Spleen (tissue), 11 donors: ENCODE measurements around the gene PHACTR2. TPM values are rescaled to one million over a fixed set of nuclear protein-coding genes. Genes with fewer than 3 reads are reported as not detected.
"Not testable (repeated sequence)": the region's sequence is repeated elsewhere in the genome, so short reads cannot be mapped to it uniquely, and the experiment has no call there.

Source experiments
- DNase-seq: peaks from one replicate; pipeline ENCODE4 v3.0.0-alpha.2; 2020
- H3K27ac ChIP-seq, 8 donors: fragments of 200-600 bp; sonication (generic) in 7 of 8; 1 replicate in 4 of 8; 2 replicates in 4 of 8; pipeline versions ENCODE4 v1.5.0 to v1.8.0; 2016 to 2021; ENCODE audit warnings: inconsistent platforms in 4 of 8, mild to moderate bottlenecking in 4 of 8, moderate library complexity in 1 of 8
- H3K27me3 ChIP-seq, 7 donors: fragments of 200-600 bp; sonication (generic) in 6 of 7; replicated peaks in 1 of 7; 1 replicate in 4 of 7; 2 replicates in 3 of 7; pipeline versions ENCODE4 v1.5.0 to v1.8.0; 2016 to 2021; ENCODE audit warnings: inconsistent platforms in 3 of 7, mild to moderate bottlenecking in 1 of 7
- H3K36me3 ChIP-seq, 6 donors: fragments of 200-600 bp; sonication (generic) in 5 of 6; 1 replicate in 4 of 6; 2 replicates in 2 of 6; pipeline versions ENCODE4 v1.5.0 to v1.8.0; 2016 to 2021; ENCODE audit warnings: inconsistent platforms in 2 of 6
- H3K4me1 ChIP-seq, 6 donors: fragments of 200-600 bp; sonication (generic) in 5 of 6; 1 replicate in 3 of 6; 2 replicates in 3 of 6; pipeline versions ENCODE4 v1.5.0 to v1.8.0; 2016 to 2021; ENCODE audit warnings: inconsistent platforms in 3 of 6
- H3K4me3 ChIP-seq, 8 donors: fragments of 200-600 bp; sonication (generic) in 7 of 8; 1 replicate in 4 of 8; 2 replicates in 4 of 8; pipeline versions ENCODE4 v1.5.0 to v1.8.0; 2016 to 2021; ENCODE audit warnings: inconsistent platforms in 4 of 8, mild to moderate bottlenecking in 4 of 8, moderate library complexity in 2 of 8
- H3K9me3 ChIP-seq, 8 donors: fragments of 200-600 bp; sonication (generic) in 7 of 8; 1 replicate in 4 of 8; 2 replicates in 4 of 8; pipeline versions ENCODE4 v1.5.0 to v1.8.0; 2016 to 2021; ENCODE audit warnings: inconsistent platforms in 4 of 8
- CTCF ChIP-seq, 11 experiments: fragments of 200-600 bp in 7 of 11; fragments of 450-650 bp in 4 of 11; sonication (generic) in 4 of 11; IDR thresholded peaks in 8 of 11; conservative IDR thresholded peaks in 3 of 11; 1 replicate in 7 of 11; 2 replicates in 4 of 11; pipeline versions ENCODE4 v1.4.0 to v1.8.0; 2016 to 2021; ENCODE audit warnings: antibody characterized with exemption in 11 of 11, inconsistent platforms in 4 of 11, mild to moderate bottlenecking in 1 of 11
- POLR2A ChIP-seq, 3 donors: fragments of 450-650 bp; IDR thresholded peaks; one replicate each; pipeline ENCODE4 v1.5.1; 2017; ENCODE audit warnings: antibody characterized with exemption in 3 of 3, mild to moderate bottlenecking in 1 of 3
- POLR2AphosphoS5 ChIP-seq, 3 donors: sonication (generic); formaldehyde crosslinking; IDR thresholded peaks; one replicate each; pipeline ENCODE4 v1.5.1; 2017; ENCODE audit warnings: antibody characterized with exemption in 3 of 3
- WGBS, 5 donors: extraction: QIAGEN DNeasy Blood & Tissue Kit in 3 of 5; methylation state at CpG; one replicate each; pipeline versions ENCODE4 v1.1.5 to v1.1.7; 2013 to 2018; 5-methylcytosine and 5-hydroxymethylcytosine counted together
- intact Hi-C: fragments of 100-400 bp; cut with DNase I; formaldehyde crosslinking; loops from one replicate; pipeline ENCODE4 v1.15.0; 2023; ENCODE audit warnings: low total_unique reads
- polyA plus RNA-seq, 3 donors: library from polyadenylated mRNA; stranded (reverse); fragments of 200-250 nt; gene quantifications; one replicate each; pipeline ENCODE4 v1.2.1, GENCODE V29; 2013
- total RNA-seq, 7 donors: library from RNA; depleted of rRNA in 3 of 7; stranded (reverse); fragments of >200 nt in 3 of 7; fragmentation: NEBNext Ultra II Directional in 4 of 7; extraction: Animal tissue kit (Norgen Biotek cat#: 25700) in 4 of 7; gene quantifications; one replicate each; pipeline versions ENCODE4 v1.1.0 to v1.2.1, GENCODE V29; 2016 to 2021
- donor health status: healthy with polysubstance abuse.
- donor health status: DM: no; HTN: no; CAD: no; lungs with moderate emphysema.
- donor health status: DM: no; HTN: no; CAD: no.
- donor health status: Bipolar disorder and iron deficiency.
- donor health status: healthy.
- donor health status: DM: no; HTN: no; CAD: no.
- donor health status: DM: yes; HTN: yes; CAD: no.

PHACTR2 gene
- total and polyA plus RNA-seq, 10 donors, result 3.5 to 116 (median 76.1) TPM

- Histone ChIP-seq H3K9me3 (peaks cover 0 to 15% (median 6%) of the 10 kb centered on the region in 8 donors), H3K36me3 (peaks cover 0 to 93% (median 27%) of the 10 kb centered on the region in 6 donors), H3K27ac (no peak overlapping the region), H3K4me1 (no peaks in the 10 kb centered on the region), H3K27me3 (no peaks in the 10 kb centered on the region), H3K4me3 (no peak overlapping the region)
- 66 to 97% (median 82%) methylated on average over 3 of the region's 3 CpGs for WGBS, 5 donors
- TF ChIP-seq CTCF (IDR thresholded peaks at IDR 0.05 in 8 of 11, conservative IDR thresholded peaks at IDR 0.05 in 3 of 11) (no peak), POLR2AphosphoS5 (IDR thresholded peaks at IDR 0.05) (no peak), POLR2A (IDR thresholded peaks at IDR 0.05) (no peak)
- intact Hi-C loops, result no loop called here
- DNase-seq, result no peak
These were observed 114.9 kb downstream of the PHACTR2 start for GRCh38 chr6:143792402-143793279.

GRCh38 chr6:143793280-143793619 is 115.5 kb downstream of the PHACTR2 start:
- Histone ChIP-seq H3K27me3 (no peaks in the 10 kb centered on the region), H3K4me1 (no peaks in the 10 kb centered on the region), H3K27ac (no peak overlapping the region), H3K36me3 (peaks cover 0 to 93% (median 27%) of the 10 kb centered on the region in 6 donors), H3K9me3 (peaks cover 0 to 15% (median 10%) of the 10 kb centered on the region in 8 donors), H3K4me3 (no peak overlapping the region)
- no peak for DNase-seq
- intact Hi-C loops, result no loop called here
- TF ChIP-seq POLR2A (IDR thresholded peaks at IDR 0.05) (no peak), POLR2AphosphoS5 (IDR thresholded peaks at IDR 0.05) (no peak), CTCF (IDR thresholded peaks at IDR 0.05 in 8 of 11, conservative IDR thresholded peaks at IDR 0.05 in 3 of 11) (no peak)

GRCh38 chr6:143796551-143796950 is 118.8 kb downstream of the PHACTR2 start:
- DNase-seq, H3K4me3 ChIP-seq, intact Hi-C loops, H3K27ac ChIP-seq, H3K4me1 ChIP-seq, H3K27me3 ChIP-seq: not testable (repeated sequence)
- H3K36me3 ChIP-seq, result peaks cover 0 to 92% (median 6%) of the 10 kb centered on the region in 6 donors
- WGBS, 5 donors, result 91 to 100% (median 95%) methylated on average over 2 of the region's 2 CpGs
- peaks cover 0 to 40% (median 31%) of the 10 kb centered on the region in 8 donors for H3K9me3 ChIP-seq

- Histone ChIP-seq H3K36me3 (peaks cover 0 to 91% (median 2%) of the 10 kb centered on the region in 6 donors), H3K9me3 (peaks cover 0 to 40% (median 23%) of the 10 kb centered on the region in 8 donors)
- intact Hi-C loops, H3K4me1 ChIP-seq, H3K4me3 ChIP-seq, H3K27me3 ChIP-seq, DNase-seq, H3K27ac ChIP-seq: not testable (repeated sequence)
- WGBS, 5 donors, result 94 to 99% (median 98%) methylated on average over 3 of the region's 3 CpGs
These were observed 120.7 kb downstream of the PHACTR2 start for GRCh38 chr6:143798487-143798886.

- intact Hi-C loops, result no loop called here
- DNase-seq, result no peak
- 95 to 98% (median 97%) methylated on average over 8 of the region's 8 CpGs for WGBS, 5 donors
- no peak overlapping the region for H3K4me3 ChIP-seq
- H3K36me3 ChIP-seq, result peaks cover 0 to 88% (median 6%) of the 10 kb centered on the region in 6 donors
- H3K4me1 ChIP-seq, result peaks cover 0 to 27% (median 4%) of the 10 kb centered on the region in 6 donors
- TF ChIP-seq CTCF (IDR thresholded peaks at IDR 0.05 in 8 of 11, conservative IDR thresholded peaks at IDR 0.05 in 3 of 11) (no peak), POLR2A (IDR thresholded peaks at IDR 0.05) (no peak), POLR2AphosphoS5 (IDR thresholded peaks at IDR 0.05) (no peak)
- H3K9me3 ChIP-seq, result peaks cover 0 to 31% (median 19%) of the 10 kb centered on the region in 8 donors
- no peaks in the 10 kb centered on the region for H3K27me3 ChIP-seq
- no peak overlapping the region for H3K27ac ChIP-seq
These were observed 125.2 kb downstream of the PHACTR2 start for GRCh38 chr6:143802833-143803565.
